ENCODE data around the gene TOM1L2. TPM values are rescaled to one million over a fixed set of nuclear protein-coding genes. Genes with fewer than 3 reads are reported as not detected.

Gene TOM1L2
- total RNA-seq, 2 experiments from 2014 or later: 22.1 to 25.0 TPM

GRCh38 chr17:17888821-17889220 is 83.4 kb downstream of the TOM1L2 start:
- ATAC-seq: no peak
- H3K9me3 Mint-ChIP-seq (ENCODE audit: insufficient read depth): no peaks in the 10 kb centered on the region
- DNase-seq: no peak
- peaks cover 5% of the 10 kb centered on the region for H3K36me3 Mint-ChIP-seq (ENCODE audit: low read depth)
- H3K4me3 Mint-ChIP-seq: no peak overlapping the region
- peaks cover 7% of the 10 kb centered on the region for H3K4me1 Mint-ChIP-seq (ENCODE audit: low read depth)
- ChIA-PET POLR2A (interaction anchor here (0.6 kb wide), 1 partner anchor 181 kb away, joined by 3 read pairs; no protein-coding TSS in a partner anchor), CTCF (interaction anchor here (1.0 to 4.9 kb wide), 5 partner anchors 25 to 146 kb away, joined by 3 to 32 read pairs (median 6); no protein-coding TSS in a partner anchor)
- H3K27ac Mint-ChIP-seq: no peak overlapping the region
- no peaks in the 10 kb centered on the region for H3K27me3 Mint-ChIP-seq (ENCODE audit: low read depth)

GRCh38 chr17:17888371-17888770 is 83.8 kb downstream of the TOM1L2 start:
- POLR2A ChIA-PET: interaction anchor here (0.6 kb wide), 1 partner anchor 181 kb away, joined by 3 read pairs; no protein-coding TSS in a partner anchor
- CTCF ChIA-PET: interaction anchor here (1.0 to 4.9 kb wide), 6 partner anchors 30 to 146 kb away, joined by 3 to 32 read pairs (median 6); no protein-coding TSS in a partner anchor

DNA sequence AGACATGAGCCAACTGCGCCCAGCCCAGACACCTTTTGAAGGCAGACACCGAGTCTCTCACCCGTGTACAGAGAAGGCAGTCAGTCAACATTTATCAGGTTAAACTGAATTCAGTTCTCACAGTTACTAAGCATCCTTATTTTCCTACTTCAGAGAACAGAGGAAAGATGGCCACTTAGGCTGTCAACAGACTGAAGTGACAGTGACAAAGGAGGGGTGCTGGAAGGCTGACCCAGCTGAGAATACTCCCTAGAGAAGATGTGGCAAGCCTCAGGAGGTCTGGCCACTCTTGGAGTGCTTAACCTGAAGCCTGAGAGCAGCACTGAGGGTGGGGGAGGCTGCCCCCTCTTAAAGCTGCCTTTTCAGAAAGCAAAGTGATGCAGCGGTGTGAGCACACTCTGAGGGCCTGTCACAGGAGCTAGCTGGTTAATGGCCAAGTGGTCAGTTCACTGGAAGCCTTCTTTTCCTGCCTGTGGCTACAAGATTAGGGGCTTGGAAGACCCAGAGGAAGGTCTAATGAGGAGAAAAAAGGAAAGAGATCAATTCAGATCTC is 84.4 kb downstream of the TOM1L2 start:
- no peak overlapping the region for H3K4me3 Mint-ChIP-seq
- POLR2A ChIA-PET: interaction anchor here (0.6 to 0.7 kb wide), 2 partner anchors 182 to 206 kb away, joined by 3 read pairs; no protein-coding TSS in a partner anchor
- DNase-seq: no peak
- no peaks in the 10 kb centered on the region for H3K36me3 Mint-ChIP-seq (ENCODE audit: low read depth)
- no peaks in the 10 kb centered on the region for H3K9me3 Mint-ChIP-seq (ENCODE audit: insufficient read depth)
- peaks cover 5% of the 10 kb centered on the region for H3K4me1 Mint-ChIP-seq (ENCODE audit: low read depth)
- CTCF ChIA-PET: interaction anchor here (0.8 to 4.9 kb wide), 5 partner anchors 9 to 146 kb away, joined by 3 to 32 read pairs (median 5); no protein-coding TSS in a partner anchor
- ATAC-seq: no peak
- H3K27me3 Mint-ChIP-seq (ENCODE audit: low read depth): no peaks in the 10 kb centered on the region
- no peak overlapping the region for H3K27ac Mint-ChIP-seq

More at GRCh38 chr17:17888371-17888770, 83.8 kb downstream of the TOM1L2 start:
- Mint-ChIP-seq H3K4me3 (no peak overlapping the region), H3K9me3 (ENCODE audit: insufficient read depth) (no peaks in the 10 kb centered on the region), H3K4me1 (ENCODE audit: low read depth) (peaks cover 7% of the 10 kb centered on the region), H3K36me3 (ENCODE audit: low read depth) (peaks cover 4% of the 10 kb centered on the region), H3K27ac (no peak overlapping the region), H3K27me3 (ENCODE audit: low read depth) (no peaks in the 10 kb centered on the region)
- DNase-seq (no peak), ATAC-seq (no peak)

DNA sequence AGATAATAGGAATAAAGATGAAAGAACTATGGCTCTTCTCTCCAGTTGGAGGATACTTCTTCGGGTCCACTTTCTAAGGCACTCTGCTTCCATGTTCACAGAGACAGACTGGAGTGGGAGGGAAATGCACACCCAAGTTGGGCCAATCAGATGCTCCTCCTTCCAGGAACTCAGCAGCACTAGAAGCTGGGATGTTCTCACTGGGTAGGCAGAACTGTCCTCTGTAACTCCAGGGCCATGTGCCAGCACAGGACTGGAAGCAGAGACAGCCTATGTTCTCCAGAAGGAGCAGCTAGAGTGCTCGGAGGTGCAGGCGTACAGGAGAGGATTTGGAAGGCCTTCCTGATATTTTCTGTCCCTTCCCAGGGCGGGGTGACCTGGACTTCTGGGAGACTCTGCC is 85.5 kb downstream of the TOM1L2 start:
- ChIA-PET POLR2A (no interaction called here), CTCF (interaction anchor here (0.8 kb wide), 1 partner anchor 10 kb away, joined by 3 read pairs; no protein-coding TSS in a partner anchor)
- no peaks in the 10 kb centered on the region for H3K9me3 Mint-ChIP-seq (ENCODE audit: insufficient read depth)
- no peak for ATAC-seq
- DNase-seq: no peak
- peaks cover 4% of the 10 kb centered on the region for H3K36me3 Mint-ChIP-seq (ENCODE audit: low read depth)
- H3K27me3 Mint-ChIP-seq (ENCODE audit: low read depth): no peaks in the 10 kb centered on the region
- no peaks in the 10 kb centered on the region for H3K4me1 Mint-ChIP-seq (ENCODE audit: low read depth)
- H3K27ac Mint-ChIP-seq: no peak overlapping the region
- no peak overlapping the region for H3K4me3 Mint-ChIP-seq

- POLR2A ChIA-PET: no interaction called here
- Mint-ChIP-seq H3K9me3 (ENCODE audit: insufficient read depth) (no peaks in the 10 kb centered on the region), H3K4me3 (no peak overlapping the region), H3K36me3 (ENCODE audit: low read depth) (peaks cover 4% of the 10 kb centered on the region), H3K4me1 (ENCODE audit: low read depth) (no peaks in the 10 kb centered on the region), H3K27me3 (ENCODE audit: low read depth) (no peaks in the 10 kb centered on the region), H3K27ac (no peak overlapping the region)
- no peak for ATAC-seq
- no peak for DNase-seq
- CTCF ChIA-PET: no interaction called here
Observed at GRCh38 chr17:17886226-17886625, 86.0 kb downstream of the TOM1L2 start.

DNA sequence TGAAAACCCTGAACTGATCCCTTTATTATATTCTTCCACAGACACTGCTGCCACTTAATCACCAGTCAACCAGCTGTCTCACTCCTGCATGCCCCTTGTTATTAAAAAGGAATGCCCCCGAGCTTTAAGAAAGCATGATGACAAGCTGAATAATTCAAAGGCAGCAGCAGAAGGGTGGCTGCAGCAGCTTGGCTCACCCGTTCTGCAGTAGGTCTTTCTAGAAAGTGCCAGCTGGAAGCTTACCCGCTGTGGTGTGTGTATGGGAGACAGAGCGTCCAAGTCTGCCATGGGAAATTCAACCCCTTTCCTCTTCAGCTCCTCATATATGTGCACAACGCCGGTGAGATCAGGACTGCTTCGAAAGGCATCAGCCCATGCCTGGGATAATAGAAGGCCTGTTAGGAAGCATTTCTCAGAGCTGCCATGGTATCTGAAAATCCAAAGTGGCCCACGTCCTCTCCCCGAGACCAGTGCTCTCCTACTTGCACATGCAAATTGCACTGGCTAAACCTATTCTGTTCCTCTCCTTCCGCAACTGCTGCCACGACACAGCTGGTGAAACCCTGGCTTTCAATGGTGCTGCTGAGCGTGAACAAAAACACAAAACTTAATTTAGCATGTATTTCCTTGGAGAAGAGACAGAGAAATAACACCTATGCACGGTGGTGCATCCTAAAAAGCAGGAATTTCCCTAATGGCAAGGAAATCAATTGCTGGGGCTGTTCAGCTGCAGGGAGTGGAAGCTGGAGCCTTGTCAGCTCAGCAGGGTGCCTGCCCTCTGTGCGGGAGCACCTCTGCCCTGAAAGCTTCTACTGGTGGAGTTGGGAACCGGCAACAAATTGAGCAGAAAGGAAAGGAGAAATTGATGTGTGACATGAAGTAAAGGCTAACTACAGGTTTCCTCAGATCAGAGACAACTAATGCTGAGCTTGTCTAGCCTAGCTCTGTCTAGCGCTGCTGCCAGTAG is 87.5 kb downstream of the TOM1L2 start:
- ATAC-seq: no peak

DNA sequence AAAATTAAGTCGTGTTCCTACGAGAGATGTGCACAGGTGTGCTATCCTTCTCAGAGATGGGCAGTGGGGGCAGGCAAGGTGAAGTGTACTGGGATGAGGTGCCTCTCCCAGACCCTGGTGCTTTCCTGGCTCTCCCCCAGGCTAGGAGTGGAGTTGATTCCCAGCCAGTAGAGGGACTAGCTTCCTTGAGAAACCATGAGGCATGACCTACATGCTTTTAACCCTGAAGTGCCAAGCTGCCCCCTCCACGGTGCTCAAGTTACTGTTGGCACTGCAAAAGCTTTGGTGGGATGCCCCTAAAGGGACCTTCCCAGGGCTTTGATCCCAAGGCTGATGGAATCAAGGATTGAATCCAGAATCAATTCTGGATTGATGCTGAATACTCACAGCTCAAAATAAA is 88.4 kb downstream of the TOM1L2 start:
- Mint-ChIP-seq H3K27me3 (ENCODE audit: low read depth) (no peaks in the 10 kb centered on the region), H3K9me3 (ENCODE audit: insufficient read depth) (no peaks in the 10 kb centered on the region), H3K36me3 (ENCODE audit: low read depth) (peaks cover 6% of the 10 kb centered on the region), H3K4me1 (ENCODE audit: low read depth) (no peaks in the 10 kb centered on the region), H3K4me3 (no peak overlapping the region), H3K27ac (no peak overlapping the region)
- no peak for ATAC-seq
- POLR2A ChIA-PET: no interaction called here
- CTCF ChIA-PET: interaction anchor here (1.4 kb wide), 2 partner anchors 10 to 99 kb away, joined by 3 read pairs; no protein-coding TSS in a partner anchor
- DNase-seq: no peak

More for the DNA sequence above, 87.5 kb downstream of the TOM1L2 start:
- DNase-seq: no peak
- Mint-ChIP-seq H3K4me3 (no peak overlapping the region), H3K4me1 (ENCODE audit: low read depth) (no peaks in the 10 kb centered on the region), H3K27ac (no peak overlapping the region), H3K9me3 (ENCODE audit: insufficient read depth) (no peaks in the 10 kb centered on the region), H3K27me3 (ENCODE audit: low read depth) (no peaks in the 10 kb centered on the region), H3K36me3 (ENCODE audit: low read depth) (peaks cover 6% of the 10 kb centered on the region)
- ChIA-PET POLR2A (no interaction called here), CTCF (interaction anchor here (1.4 kb wide), 3 partner anchors 9 to 98 kb away, joined by 3 read pairs; no protein-coding TSS in a partner anchor)

GRCh38 chr17:17882082-17882581 is 90.1 kb downstream of the TOM1L2 start:
- ChIA-PET POLR2A (no interaction called here), CTCF (no interaction called here)
- H3K9me3 Mint-ChIP-seq (ENCODE audit: insufficient read depth): no peaks in the 10 kb centered on the region
- peaks cover 9% of the 10 kb centered on the region for H3K36me3 Mint-ChIP-seq (ENCODE audit: low read depth)
- ATAC-seq (no peak), DNase-seq (no peak)
- no peaks in the 10 kb centered on the region for H3K27me3 Mint-ChIP-seq (ENCODE audit: low read depth)
- no peak overlapping the region for H3K27ac Mint-ChIP-seq
- H3K4me1 Mint-ChIP-seq (ENCODE audit: low read depth): no peaks in the 10 kb centered on the region
- H3K4me3 Mint-ChIP-seq: no peak overlapping the region

GRCh38 chr17:17880577-17881196 is 91.5 kb downstream of the TOM1L2 start:
- Mint-ChIP-seq H3K27ac (no peak overlapping the region), H3K36me3 (ENCODE audit: low read depth) (peaks cover 12% of the 10 kb centered on the region), H3K27me3 (ENCODE audit: low read depth) (no peaks in the 10 kb centered on the region), H3K4me3 (no peak overlapping the region), H3K9me3 (ENCODE audit: insufficient read depth) (no peaks in the 10 kb centered on the region), H3K4me1 (ENCODE audit: low read depth) (no peaks in the 10 kb centered on the region)
- ATAC-seq: no peak
- ChIA-PET POLR2A (no interaction called here), CTCF (interaction anchor here (0.9 to 1.5 kb wide), 3 partner anchors 10 to 27 kb away, joined by 3 read pairs; no protein-coding TSS in a partner anchor)
- no peak for DNase-seq

DNA sequence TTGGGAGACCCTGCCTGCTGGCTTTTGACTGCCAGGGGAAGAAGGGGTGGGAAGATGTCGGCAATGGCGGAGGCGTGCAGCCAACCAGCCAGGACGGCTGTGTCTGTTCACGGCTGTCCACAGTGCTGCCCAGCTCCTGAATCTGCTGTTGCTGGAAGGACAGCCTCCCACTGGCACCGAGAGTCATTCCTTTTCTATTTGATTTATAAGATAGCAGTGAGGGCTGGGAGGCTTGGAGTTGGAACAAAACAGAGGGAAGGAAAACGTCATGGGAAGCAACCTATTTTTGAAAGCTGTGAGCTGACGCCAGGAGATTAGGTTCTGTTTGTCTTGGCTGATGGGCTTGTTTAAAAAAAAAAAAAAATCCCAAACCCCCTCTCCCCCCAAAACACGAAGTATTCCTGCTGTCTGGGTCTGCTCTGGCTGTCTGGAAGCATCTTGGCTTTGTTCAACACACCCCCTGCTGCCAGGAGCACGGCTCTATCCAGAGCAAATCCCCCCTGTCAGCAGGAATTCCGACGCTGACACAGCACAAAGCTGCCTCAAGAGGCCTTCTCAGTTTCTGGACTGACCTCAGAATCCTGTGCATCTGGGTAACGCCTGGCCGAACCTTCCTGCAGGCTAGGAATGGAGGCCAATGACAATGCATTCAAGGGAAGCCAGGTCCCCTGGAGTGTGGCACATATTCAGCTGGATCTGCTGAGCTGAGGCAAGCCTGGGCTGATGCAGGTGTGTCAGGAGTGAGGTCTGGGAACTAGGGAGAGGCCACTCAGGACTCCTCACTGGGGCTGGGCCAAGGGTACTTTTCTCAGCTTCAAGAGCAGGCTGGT is 94.5 kb downstream of the TOM1L2 start:
- no peak for DNase-seq
- no peaks in the 10 kb centered on the region for H3K4me1 Mint-ChIP-seq (ENCODE audit: low read depth)
- H3K27ac Mint-ChIP-seq: no peak overlapping the region
- ATAC-seq: no peak
- CTCF ChIA-PET: no interaction called here
- H3K27me3 Mint-ChIP-seq (ENCODE audit: low read depth): no peaks in the 10 kb centered on the region
- peaks cover 12% of the 10 kb centered on the region for H3K36me3 Mint-ChIP-seq (ENCODE audit: low read depth)
- POLR2A ChIA-PET: no interaction called here
- H3K9me3 Mint-ChIP-seq (ENCODE audit: insufficient read depth): no peaks in the 10 kb centered on the region
- H3K4me3 Mint-ChIP-seq: no peak overlapping the region

Measured in activated CD8-positive, alpha-beta T cell treated with anti-CD3 and anti-CD28 coated beads, Interleukin-2, amount 10 ng/mL, durations not matched to agents 7 days and 5 days (primary cell).